ENCODE measurements around the gene PTPRM.

- TF ChIP-seq CTCF (IDR thresholded peaks at IDR 0.05) (no peak), POLR2A (IDR thresholded peaks at IDR 0.05) (no peak), EP300 (IDR thresholded peaks at IDR 0.05) (no peak)
These were observed 242.9 kb downstream of the PTPRM start for GRCh38 chr18:7809978-7810377.

Measured in ovary (tissue), 3 donors.